ENCODE results near the gene DLG4.

The DLG4 gene

GRCh38 chr17:7177191-7177953 lies 42.3 kb downstream of the DLG4 start:
- peak overlapping the region; percentile 89 for H3K4ac ChIP-seq (ENCODE audit: low read length)
- peak overlapping the region; percentile 6 for H3K27ac ChIP-seq (replicated peaks; ENCODE audit: low read length)
- peak overlapping the region; percentile 52 for H3K23ac ChIP-seq (ENCODE audit: low read depth, low read length, poor library complexity)
- no peak overlapping the region for H2BK12ac ChIP-seq (ENCODE audit: low read length)
- no peak overlapping the region for H4K91ac ChIP-seq (ENCODE audit: low read depth, low read length, poor library complexity)
- H3K4me1 ChIP-seq (ENCODE audit: control insufficient read depth in 2 of 2, insufficient read depth in 1 of 2, low read depth in 1 of 2, low read length in 2 of 2): peaks cover 15% of the 10 kb centered on the region in 2 donors
- H2BK120ac ChIP-seq (ENCODE audit: low read depth, low read length): no peak overlapping the region
- peak overlapping the region; percentile 96 for H2AFZ ChIP-seq (ENCODE audit: low read length)
- peaks cover 0 to 10% of the 10 kb centered on the region in 2 donors for H3K36me3 ChIP-seq (replicated peaks in 1 of 2; ENCODE audit: control insufficient read depth in 2 of 2, insufficient read depth in 2 of 2, low read length in 2 of 2)
- no peak overlapping the region for H2BK5ac ChIP-seq (ENCODE audit: low read length)
- peak overlapping the region; percentile 94 for H3K14ac ChIP-seq (ENCODE audit: low read length)
- H2AK5ac ChIP-seq (ENCODE audit: low read depth, low read length): no peak overlapping the region
- H3K18ac ChIP-seq (ENCODE audit: low read length): peak overlapping the region; percentile 96
- peak overlapping the region; percentile 90 for H3K9ac ChIP-seq (ENCODE audit: low read depth, low read length, poor library complexity)
- peak overlapping the region; percentile 100 for H3K4me2 ChIP-seq (ENCODE audit: insufficient read depth, low read length, poor library complexity, severe bottlenecking)
- no CpG with 5 or more reads among the region's 31 CpGs for WGBS, 2 donors (ENCODE audit: extremely low coverage in 2 of 2, insufficient read length in 2 of 2, insufficient replicate concordance in 1 of 2)
- peaks cover 0 to 10% of the 10 kb centered on the region in 2 donors for H3K9me3 ChIP-seq (replicated peaks in 1 of 2; ENCODE audit: control insufficient read depth in 2 of 2, insufficient read depth in 1 of 2, low read depth in 1 of 2, low read length in 2 of 2)
- peaks cover 0 to 30% (median 0%) of the 10 kb centered on the region in 3 experiments for H3K27me3 ChIP-seq (ENCODE audit: control insufficient read depth in 3 of 3, insufficient read depth in 3 of 3, low read depth in 1 of 3, low read length in 3 of 3)
- H2BK15ac ChIP-seq (ENCODE audit: low read length): peak overlapping the region; percentile 73
- DNase-seq (ENCODE audit: low spot score): peak; percentile 83
- H3K4me3 ChIP-seq (ENCODE audit: low read length in 2 of 2): peak overlapping the region; percentile 61 to 81
- H3K79me1 ChIP-seq (ENCODE audit: low read depth, low read length): peaks cover 2% of the 10 kb centered on the region
- H4K8ac ChIP-seq (ENCODE audit: low read depth, low read length): no peak overlapping the region

DNA sequence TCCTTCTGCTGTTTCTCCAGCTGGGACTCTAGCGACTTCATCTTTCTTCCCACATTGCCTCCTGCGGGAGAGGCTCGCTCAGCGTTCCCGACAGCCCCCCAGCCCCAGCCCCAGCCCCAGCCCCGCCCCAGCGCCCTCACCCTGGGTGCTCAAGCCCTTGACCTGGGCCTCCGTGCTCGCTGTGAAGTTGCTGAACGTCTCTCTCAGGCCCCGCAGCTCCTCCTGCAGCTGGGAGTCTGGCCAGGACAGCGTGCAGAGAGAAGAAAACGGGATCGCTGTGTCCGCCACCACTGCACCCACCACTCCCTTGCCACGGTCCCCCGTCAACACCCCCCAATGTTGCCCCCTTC lies 42.8 kb downstream of the DLG4 start:
- peaks cover 0 to 10% of the 10 kb centered on the region in 2 donors for H3K9me3 ChIP-seq (replicated peaks in 1 of 2; ENCODE audit: control insufficient read depth in 2 of 2, insufficient read depth in 1 of 2, low read depth in 1 of 2, low read length in 2 of 2)
- WGBS, 2 donors (ENCODE audit: extremely low coverage in 2 of 2, insufficient read length in 2 of 2, insufficient replicate concordance in 1 of 2): no CpG with 5 or more reads among the region's 17 CpGs
- peaks cover 2% of the 10 kb centered on the region for H3K79me1 ChIP-seq (ENCODE audit: low read depth, low read length)
- no peak overlapping the region for H2BK5ac ChIP-seq (ENCODE audit: low read length)
- peak overlapping the region; percentile 61 to 79 for H3K4me3 ChIP-seq (ENCODE audit: low read length in 2 of 2)
- H3K36me3 ChIP-seq (replicated peaks in 1 of 2; ENCODE audit: control insufficient read depth in 2 of 2, insufficient read depth in 2 of 2, low read length in 2 of 2): peaks cover 0 to 10% of the 10 kb centered on the region in 2 donors
- peaks cover 0 to 30% (median 0%) of the 10 kb centered on the region in 3 experiments for H3K27me3 ChIP-seq (ENCODE audit: control insufficient read depth in 3 of 3, insufficient read depth in 3 of 3, low read depth in 1 of 3, low read length in 3 of 3)
- H3K4ac ChIP-seq (ENCODE audit: low read length): no peak overlapping the region
- H2AK5ac ChIP-seq (ENCODE audit: low read depth, low read length): no peak overlapping the region
- peak overlapping the region; percentile 94 for H3K14ac ChIP-seq (ENCODE audit: low read length)
- H4K8ac ChIP-seq (ENCODE audit: low read depth, low read length): no peak overlapping the region
- H3K27ac ChIP-seq (replicated peaks; ENCODE audit: low read length): no peak overlapping the region
- H3K18ac ChIP-seq (ENCODE audit: low read length): peak overlapping the region; percentile 94
- peak overlapping the region; percentile 88 for H3K9ac ChIP-seq (ENCODE audit: low read depth, low read length, poor library complexity)
- peak overlapping the region; percentile 52 for H3K23ac ChIP-seq (ENCODE audit: low read depth, low read length, poor library complexity)
- H4K91ac ChIP-seq (ENCODE audit: low read depth, low read length, poor library complexity): no peak overlapping the region
- peak overlapping the region; percentile 96 for H2AFZ ChIP-seq (ENCODE audit: low read length)
- H2BK15ac ChIP-seq (ENCODE audit: low read length): peak overlapping the region; percentile 31
- DNase-seq (ENCODE audit: low spot score): no peak
- H2BK12ac ChIP-seq (ENCODE audit: low read length): no peak overlapping the region
- H3K4me2 ChIP-seq (ENCODE audit: insufficient read depth, low read length, poor library complexity, severe bottlenecking): peak overlapping the region; percentile 100
- H2BK120ac ChIP-seq (ENCODE audit: low read depth, low read length): no peak overlapping the region
- H3K4me1 ChIP-seq (ENCODE audit: control insufficient read depth in 2 of 2, insufficient read depth in 1 of 2, low read depth in 1 of 2, low read length in 2 of 2): peaks cover 15% of the 10 kb centered on the region in 2 donors

GRCh38 chr17:7176107-7176840 lies 43.4 kb downstream of the DLG4 start:
- Histone ChIP-seq H3K27me3 (ENCODE audit: control insufficient read depth in 3 of 3, insufficient read depth in 3 of 3, low read depth in 1 of 3, low read length in 3 of 3) (peaks cover 0 to 30% (median 0%) of the 10 kb centered on the region in 3 experiments), H3K79me1 (ENCODE audit: low read depth, low read length) (peaks cover 2% of the 10 kb centered on the region), H3K9ac (ENCODE audit: low read depth, low read length, poor library complexity) (no peak overlapping the region), H3K4ac (ENCODE audit: low read length) (no peak overlapping the region), H2BK5ac (ENCODE audit: low read length) (no peak overlapping the region), H3K9me3 (replicated peaks in 1 of 2; ENCODE audit: control insufficient read depth in 2 of 2, insufficient read depth in 1 of 2, low read depth in 1 of 2, low read length in 2 of 2) (peaks cover 0 to 10% of the 10 kb centered on the region in 2 donors), H2BK15ac (ENCODE audit: low read length) (no peak overlapping the region), H4K91ac (ENCODE audit: low read depth, low read length, poor library complexity) (no peak overlapping the region), H3K14ac (ENCODE audit: low read length) (peak overlapping the region; percentile 78), H3K4me2 (ENCODE audit: insufficient read depth, low read length, poor library complexity, severe bottlenecking) (peak overlapping the region; percentile 37), H2BK120ac (ENCODE audit: low read depth, low read length) (no peak overlapping the region), H3K27ac (replicated peaks; ENCODE audit: low read length) (no peak overlapping the region), H3K4me3 (ENCODE audit: low read length in 2 of 2) (peak overlapping the region; percentile 57 to 61), H4K8ac (ENCODE audit: low read depth, low read length) (no peak overlapping the region), H2BK12ac (ENCODE audit: low read length) (no peak overlapping the region), H3K18ac (ENCODE audit: low read length) (peak overlapping the region; percentile 5), H2AK5ac (ENCODE audit: low read depth, low read length) (no peak overlapping the region), H3K4me1 (ENCODE audit: control insufficient read depth in 2 of 2, insufficient read depth in 1 of 2, low read depth in 1 of 2, low read length in 2 of 2) (peaks cover 15% of the 10 kb centered on the region in 2 donors), H3K36me3 (replicated peaks in 1 of 2; ENCODE audit: control insufficient read depth in 2 of 2, insufficient read depth in 2 of 2, low read length in 2 of 2) (peaks cover 0 to 10% of the 10 kb centered on the region in 2 donors), H3K23ac (ENCODE audit: low read depth, low read length, poor library complexity) (peak overlapping the region; percentile 8), H2AFZ (ENCODE audit: low read length) (peak overlapping the region; percentile 96)
- WGBS, 2 donors (ENCODE audit: extremely low coverage in 2 of 2, insufficient read length in 2 of 2, insufficient replicate concordance in 1 of 2): 100% methylated on average over 1 of the region's 1 CpG
- no peak for DNase-seq (ENCODE audit: low spot score)

GRCh38 chr17:7175330-7175733 lies 44.3 kb downstream of the DLG4 start:
- DNase-seq (ENCODE audit: low spot score): no peak
- H3K27me3 ChIP-seq (ENCODE audit: control insufficient read depth in 3 of 3, insufficient read depth in 3 of 3, low read depth in 1 of 3, low read length in 3 of 3): peaks cover 0 to 30% (median 0%) of the 10 kb centered on the region in 3 experiments
- no peak overlapping the region for H3K4me2 ChIP-seq (ENCODE audit: insufficient read depth, low read length, poor library complexity, severe bottlenecking)

More at GRCh38 chr17:7175330-7175733, 44.3 kb downstream of the DLG4 start:
- no peak overlapping the region for H2AFZ ChIP-seq (ENCODE audit: low read length)
- peaks cover 2% of the 10 kb centered on the region for H3K79me1 ChIP-seq (ENCODE audit: low read depth, low read length)
- WGBS, 2 donors (ENCODE audit: extremely low coverage in 2 of 2, insufficient read length in 2 of 2, insufficient replicate concordance in 1 of 2): 99 to 100% methylated on average over 3 to 5 of the region's 5 CpGs
- H2AK5ac ChIP-seq (ENCODE audit: low read depth, low read length): no peak overlapping the region
- H4K8ac ChIP-seq (ENCODE audit: low read depth, low read length): peak overlapping the region; percentile 88
- H3K27ac ChIP-seq (replicated peaks; ENCODE audit: low read length): no peak overlapping the region
- peak overlapping the region; percentile 64 for H3K9ac ChIP-seq (ENCODE audit: low read depth, low read length, poor library complexity)
- H4K91ac ChIP-seq (ENCODE audit: low read depth, low read length, poor library complexity): no peak overlapping the region
- H2BK5ac ChIP-seq (ENCODE audit: low read length): no peak overlapping the region
- no peak overlapping the region for H2BK120ac ChIP-seq (ENCODE audit: low read depth, low read length)
- no peak overlapping the region for H2BK15ac ChIP-seq (ENCODE audit: low read length)
- peaks cover 0 to 10% of the 10 kb centered on the region in 2 donors for H3K9me3 ChIP-seq (replicated peaks in 1 of 2; ENCODE audit: control insufficient read depth in 2 of 2, insufficient read depth in 1 of 2, low read depth in 1 of 2, low read length in 2 of 2)
- peak overlapping the region in 1 of 2 donors; percentile 61 for H3K4me3 ChIP-seq (ENCODE audit: low read length in 2 of 2)
- peaks cover 15% of the 10 kb centered on the region in 2 donors for H3K4me1 ChIP-seq (ENCODE audit: control insufficient read depth in 2 of 2, insufficient read depth in 1 of 2, low read depth in 1 of 2, low read length in 2 of 2)
- peak overlapping the region; percentile 8 for H3K23ac ChIP-seq (ENCODE audit: low read depth, low read length, poor library complexity)
- no peak overlapping the region for H3K14ac ChIP-seq (ENCODE audit: low read length)
- no peak overlapping the region for H3K18ac ChIP-seq (ENCODE audit: low read length)
- no peak overlapping the region for H2BK12ac ChIP-seq (ENCODE audit: low read length)
- H3K4ac ChIP-seq (ENCODE audit: low read length): no peak overlapping the region
- H3K36me3 ChIP-seq (replicated peaks in 1 of 2; ENCODE audit: control insufficient read depth in 2 of 2, insufficient read depth in 2 of 2, low read length in 2 of 2): peaks cover 0 to 10% of the 10 kb centered on the region in 2 donors
